ENCODE results near the gene THOC5.

DNA sequence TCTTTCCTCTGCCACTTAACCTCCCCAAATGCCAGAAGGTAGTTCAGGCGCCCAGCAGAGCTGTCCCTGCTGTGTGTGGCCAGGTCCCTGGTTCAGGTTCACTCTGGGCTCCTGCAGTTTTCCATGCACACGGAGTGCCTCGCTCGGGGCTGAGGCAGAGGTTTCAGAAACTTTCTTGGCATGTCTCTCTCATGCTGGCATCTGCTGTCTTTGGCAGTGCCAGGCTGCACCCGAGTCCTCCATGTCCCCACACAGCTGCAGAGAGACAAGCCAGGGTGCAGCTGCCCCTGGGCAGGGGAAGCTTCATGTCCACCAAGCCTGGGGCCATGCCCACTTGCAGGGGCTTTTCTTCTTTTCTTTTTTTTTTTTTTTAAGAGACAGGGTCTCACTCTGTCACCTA is 80.6 kb downstream of the THOC5 start:
- TF ChIP-seq, protein P1, sequence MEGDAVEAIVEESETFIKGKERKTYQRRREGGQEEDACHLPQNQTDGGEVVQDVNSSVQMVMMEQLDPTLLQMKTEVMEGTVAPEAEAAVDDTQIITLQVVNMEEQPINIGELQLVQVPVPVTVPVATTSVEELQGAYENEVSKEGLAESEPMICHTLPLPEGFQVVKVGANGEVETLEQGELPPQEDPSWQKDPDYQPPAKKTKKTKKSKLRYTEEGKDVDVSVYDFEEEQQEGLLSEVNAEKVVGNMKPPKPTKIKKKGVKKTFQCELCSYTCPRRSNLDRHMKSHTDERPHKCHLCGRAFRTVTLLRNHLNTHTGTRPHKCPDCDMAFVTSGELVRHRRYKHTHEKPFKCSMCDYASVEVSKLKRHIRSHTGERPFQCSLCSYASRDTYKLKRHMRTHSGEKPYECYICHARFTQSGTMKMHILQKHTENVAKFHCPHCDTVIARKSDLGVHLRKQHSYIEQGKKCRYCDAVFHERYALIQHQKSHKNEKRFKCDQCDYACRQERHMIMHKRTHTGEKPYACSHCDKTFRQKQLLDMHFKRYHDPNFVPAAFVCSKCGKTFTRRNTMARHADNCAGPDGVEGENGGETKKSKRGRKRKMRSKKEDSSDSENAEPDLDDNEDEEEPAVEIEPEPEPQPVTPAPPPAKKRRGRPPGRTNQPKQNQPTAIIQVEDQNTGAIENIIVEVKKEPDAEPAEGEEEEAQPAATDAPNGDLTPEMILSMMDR (conservative IDR thresholded peaks at IDR 0.05): no peak
- TF ChIP-seq EZH2 (IDR thresholded peaks at IDR 0.05; ENCODE audit: low read depth): no peak
